Endothelial cell of umbilical vein (primary cell): ENCODE data around the gene HTRA3. TPM values are rescaled to one million over a fixed set of nuclear protein-coding genes. Genes with fewer than 3 reads are reported as not detected.

Source experiments
- BruUV-seq: library from RNA; stranded (reverse); fragments of 400-500 nt; replicated peaks from 2 replicates; lab custom pipeline; 2021; lab: Mats Ljungman, UMichigan
- CTCF ChIA-PET: fragments of 300-600, 350-600 bp; sonication (Branson Sonifier 250); formaldehyde crosslinking; loops from one replicate; lab custom pipeline; 2021; ENCODE audit warnings: antibody characterized with exemption, inconsistent platforms; lab: Charles Lee
- POLR2A ChIA-PET: fragments of 300-600, 350-600 bp; sonication (Branson Sonifier 250); formaldehyde crosslinking; loops from one replicate; lab custom pipeline; 2021; ENCODE audit warnings: antibody characterized with exemption, inconsistent platforms; lab: Charles Lee
- DNase-seq: peaks from one replicate; pipeline ENCODE4 v3.0.0-alpha.2; 2011; ENCODE audit warnings: low read depth, low spot score
- FAIRE-seq: peaks from 2 replicates; lab custom pipeline; 2011; peaks lifted over from hg19 to GRCh38; lab: Jason Lieb, UNC
- H2AFZ ChIP-seq: 2 replicates; pipeline ENCODE4 v1.6.0; 2012; ENCODE audit warnings: low read depth, low read length, control low read depth, inconsistent platforms
- H3K27ac ChIP-seq: 2 replicates; pipeline ENCODE4 v1.5.1; 2011; ENCODE audit warnings: low read depth, mild to moderate bottlenecking, control low read depth, low read length, moderate library complexity; ENCODE audit not compliant: insufficient read depth
- H3K27me3 ChIP-seq, 2 experiments: 2 replicates each; pipeline versions ENCODE4 v1.6.0 to v1.6.1; 2011; ENCODE audit warnings: low read length in 2 of 2, mixed read lengths in 1 of 2; ENCODE audit not compliant: control insufficient read depth in 2 of 2, insufficient read depth in 2 of 2
- H3K36me3 ChIP-seq, 2 experiments: 2 replicates in 1 of 2; 3 replicates in 1 of 2; pipeline ENCODE4 v1.5.1; 2011; ENCODE audit warnings: low read length in 2 of 2, mild to moderate bottlenecking in 1 of 2, moderate library complexity in 1 of 2; ENCODE audit not compliant: control insufficient read depth in 2 of 2, insufficient read depth in 2 of 2; ENCODE audit errors: extremely low read depth in 1 of 2
- H3K4me1 ChIP-seq: 3 replicates; pipeline ENCODE4 v1.5.1; 2011; ENCODE audit warnings: mild to moderate bottlenecking, low read length; ENCODE audit not compliant: control insufficient read depth, insufficient read depth; ENCODE audit errors: extremely low read depth
- H3K4me2 ChIP-seq: 2 replicates; pipeline ENCODE4 v1.6.1; 2011; ENCODE audit warnings: low read length, control low read depth, mixed read lengths; ENCODE audit not compliant: insufficient read depth
- H3K4me3 ChIP-seq, 3 experiments: fragments of 200-600 bp in 1 of 3; sonication (generic), shearing (Covaris generic) in 1 of 3; replicated peaks in 1 of 3; 2 replicates each; pipeline ENCODE4 v1.5.1; 2011 to 2016; ENCODE audit warnings: control low read depth in 3 of 3, low read length in 3 of 3, mild to moderate bottlenecking in 2 of 3, inconsistent platforms in 1 of 3, low read depth in 1 of 3, moderate library complexity in 1 of 3; ENCODE audit not compliant: insufficient read depth in 1 of 3
- H3K79me2 ChIP-seq: 2 replicates; pipeline ENCODE4 v1.6.0; 2012; ENCODE audit warnings: low read length, inconsistent platforms; ENCODE audit not compliant: control insufficient read depth, insufficient read depth
- H3K9ac ChIP-seq: replicated peaks from 2 replicates; pipeline ENCODE3; 2011; ENCODE audit warnings: low read length, control low read depth; ENCODE audit not compliant: insufficient read depth; ENCODE audit errors: extremely low read depth
- H3K9me1 ChIP-seq: replicated peaks from 3 replicates; pipeline ENCODE4 v1.6.0; 2011; ENCODE audit warnings: mild to moderate bottlenecking, low read length; ENCODE audit not compliant: control insufficient read depth, insufficient read depth; ENCODE audit errors: extremely low read depth
- H3K9me3 ChIP-seq: replicated peaks from 2 replicates; pipeline ENCODE4 v1.5.1; 2012; ENCODE audit warnings: low read length, inconsistent platforms; ENCODE audit not compliant: control insufficient read depth, insufficient read depth
- H4K20me1 ChIP-seq: replicated peaks from 2 replicates; pipeline ENCODE3; 2011; ENCODE audit warnings: mild to moderate bottlenecking, low read length; ENCODE audit not compliant: control insufficient read depth, insufficient read depth; ENCODE audit errors: extremely low read depth
- EZH2 ChIP-seq: IDR thresholded peaks from 2 replicates; pipeline ENCODE4 v1.6.1; 2012; ENCODE audit warnings: borderline replicate concordance, low read depth, mild to moderate bottlenecking, moderate library complexity, low read length, inconsistent platforms; ENCODE audit not compliant: severe bottlenecking
- FOS ChIP-seq: IDR thresholded peaks from 2 replicates; pipeline ENCODE4 v1.6.1; 2011; ENCODE audit warnings: mild to moderate bottlenecking, low read length, moderate library complexity, borderline replicate concordance; ENCODE audit not compliant: insufficient read depth
- GATA2 ChIP-seq: IDR thresholded peaks from 2 replicates; pipeline ENCODE4 v1.7.0; 2011; ENCODE audit warnings: low read depth, mild to moderate bottlenecking, moderate library complexity, mixed read lengths, low read length; ENCODE audit not compliant: insufficient read length, insufficient read depth
- JUN ChIP-seq: IDR thresholded peaks from 2 replicates; pipeline ENCODE4 v1.6.1; 2011; ENCODE audit warnings: borderline replicate concordance, low read depth; ENCODE audit not compliant: insufficient read length, insufficient read depth
- MAX ChIP-seq: IDR thresholded peaks from 2 replicates; pipeline ENCODE4 v1.6.1; 2011; ENCODE audit not compliant: insufficient read depth, insufficient read length
- MYC ChIP-seq: IDR thresholded peaks from one replicate; pipeline ENCODE4 v1.6.1; 2011; ENCODE audit warnings: mild to moderate bottlenecking, low read depth, low read length
- POLR2A ChIP-seq: IDR thresholded peaks from 2 replicates; pipeline ENCODE4 v1.6.1; 2012; ENCODE audit warnings: low read depth, mild to moderate bottlenecking, control low read depth, low read length
- POLR2AphosphoS5 ChIP-seq: IDR thresholded peaks from 2 replicates; pipeline ENCODE4 v1.6.1; 2012; ENCODE audit warnings: low read depth, mild to moderate bottlenecking, control low read depth, low read length, moderate library complexity; ENCODE audit not compliant: insufficient read depth
- dilution Hi-C: fragments of 300-500 bp; cut with MboI; formaldehyde crosslinking; loops from one replicate; pipeline ENCODE4 v1.15.0; 2019; ENCODE audit warnings: low sequenced_read_pairs; ENCODE audit not compliant: extremely low pct_ligation_motif_present
- intact Hi-C: fragments of 100-400 bp; cut with micrococcal nuclease; formaldehyde crosslinking; loops from one replicate; pipeline ENCODE4 v1.10.0; 2022
- polyA plus RNA-seq, 4 experiments: library from polyadenylated mRNA; depleted of rRNA in 3 of 4; stranded (reverse) in 3 of 4; unstranded in 1 of 4; fragments of >200 nt; gene quantifications; 2 replicates each; pipeline versions ENCODE4 v1.2.1 to v1.2.3, GENCODE V29; 2011 to 2012; ENCODE audit warnings: missing spikeins in 1 of 4
- total RNA-seq: library from RNA; stranded (reverse); gene quantifications from 2 replicates; pipeline ENCODE4 v1.2.3, GENCODE V29; 2021
- TF ChIP-seq, protein P1 (sequence below), 2 donors: IDR thresholded peaks; 1 replicate in 1 of 2; 2 replicates in 1 of 2; pipeline ENCODE4 v1.5.1; 2011; ENCODE audit warnings: low read length in 2 of 2, mild to moderate bottlenecking in 2 of 2, moderate library complexity in 2 of 2, control low read depth in 1 of 2, inconsistent platforms in 1 of 2, low read depth in 1 of 2; ENCODE audit not compliant: insufficient read depth in 1 of 2; ENCODE audit errors: extremely low read depth in 1 of 2

HTRA3 gene
- total and polyA plus RNA-seq, 2 donors (not counting 3 experiments of a cell fraction or from before 2014, with no cell fraction given), result 9.0 to 12.0 TPM

DNA sequence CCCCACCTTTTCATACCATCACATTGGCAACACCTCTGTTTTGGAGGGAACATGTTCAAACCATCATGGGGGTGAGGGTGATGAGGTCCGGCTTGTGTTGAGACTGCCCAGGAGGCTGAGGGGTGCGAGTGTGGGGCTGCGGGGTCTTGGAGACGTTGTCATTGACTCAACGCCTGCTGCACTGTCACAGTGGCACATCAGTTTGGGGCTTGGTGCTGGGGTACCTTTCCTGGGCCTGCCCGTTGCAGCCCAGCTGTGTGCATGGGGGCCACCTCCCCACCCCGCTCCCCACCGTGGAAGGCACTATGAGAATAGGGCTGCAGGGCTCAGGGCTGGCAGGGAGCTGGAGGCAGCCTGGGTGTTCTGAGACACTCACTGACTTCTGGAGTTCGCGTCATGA is 2.3 kb downstream of the HTRA3 start:
- Histone ChIP-seq H3K4me1 (peaks cover 15% of the 10 kb centered on the region), H3K9ac (no peak overlapping the region), H3K4me3 (no peak overlapping the region), H4K20me1 (no peaks in the 10 kb centered on the region), H3K9me3 (no peaks in the 10 kb centered on the region), H3K9me1 (no peaks in the 10 kb centered on the region), H3K79me2 (no peaks in the 10 kb centered on the region), H3K27ac (no peak overlapping the region), H3K4me2 (no peak overlapping the region), H3K36me3 (no peaks in the 10 kb centered on the region), H3K27me3 (no peaks in the 10 kb centered on the region), H2AFZ (no peak overlapping the region)
- TF ChIP-seq JUN (no peak), MAX (no peak), POLR2A (no peak), MYC (no peak), FOS (no peak), EZH2 (no peak), POLR2AphosphoS5 (no peak), GATA2 (no peak)
- TF ChIP-seq, protein P1, sequence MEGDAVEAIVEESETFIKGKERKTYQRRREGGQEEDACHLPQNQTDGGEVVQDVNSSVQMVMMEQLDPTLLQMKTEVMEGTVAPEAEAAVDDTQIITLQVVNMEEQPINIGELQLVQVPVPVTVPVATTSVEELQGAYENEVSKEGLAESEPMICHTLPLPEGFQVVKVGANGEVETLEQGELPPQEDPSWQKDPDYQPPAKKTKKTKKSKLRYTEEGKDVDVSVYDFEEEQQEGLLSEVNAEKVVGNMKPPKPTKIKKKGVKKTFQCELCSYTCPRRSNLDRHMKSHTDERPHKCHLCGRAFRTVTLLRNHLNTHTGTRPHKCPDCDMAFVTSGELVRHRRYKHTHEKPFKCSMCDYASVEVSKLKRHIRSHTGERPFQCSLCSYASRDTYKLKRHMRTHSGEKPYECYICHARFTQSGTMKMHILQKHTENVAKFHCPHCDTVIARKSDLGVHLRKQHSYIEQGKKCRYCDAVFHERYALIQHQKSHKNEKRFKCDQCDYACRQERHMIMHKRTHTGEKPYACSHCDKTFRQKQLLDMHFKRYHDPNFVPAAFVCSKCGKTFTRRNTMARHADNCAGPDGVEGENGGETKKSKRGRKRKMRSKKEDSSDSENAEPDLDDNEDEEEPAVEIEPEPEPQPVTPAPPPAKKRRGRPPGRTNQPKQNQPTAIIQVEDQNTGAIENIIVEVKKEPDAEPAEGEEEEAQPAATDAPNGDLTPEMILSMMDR (IDR thresholded peaks at IDR 0.05; ENCODE audit: extremely low read depth in 1 of 2, insufficient read depth in 1 of 2, low read depth in 1 of 2, low read length in 2 of 2), result no peak
- intact Hi-C loops (no loop called here), dilution Hi-C loops (no loop called here)
- DNase-seq (no peak), FAIRE-seq (no peak)
- no TSS peak for BruUV-seq
- ChIA-PET POLR2A (no interaction called here), CTCF (interaction anchor here (1.2 to 2.3 kb wide), 4 partner anchors 30 to 139 kb away, joined by 3 to 9 read pairs (median 4); no protein-coding TSS in a partner anchor)
